ENCODE data around the gene CAMK2D.

The CAMK2D gene

GRCh38 chr4:113560579-113560978 lies 201.0 kb downstream of the CAMK2D start:
- no peak for DNase-seq

GRCh38 chr4:113559947-113560346 lies 201.6 kb downstream of the CAMK2D start:
- no peak for DNase-seq

GRCh38 chr4:113556382-113557134 lies 205.0 kb downstream of the CAMK2D start:
- DNase-seq, result no peak

- no peak for DNase-seq
These were observed 205.7 kb downstream of the CAMK2D start for GRCh38 chr4:113555868-113556267.

- no peak for DNase-seq
These were observed 208.5 kb downstream of the CAMK2D start for GRCh38 chr4:113553082-113553481.

- no peak for DNase-seq
These were observed 211.0 kb downstream of the CAMK2D start for GRCh38 chr4:113550510-113550909.

GRCh38 chr4:113548303-113548702 lies 213.2 kb downstream of the CAMK2D start:
- no peak for DNase-seq

GRCh38 chr4:113547487-113548042 lies 214.0 kb downstream of the CAMK2D start:
- DNase-seq, result peak; percentile 91 to 92

GRCh38 chr4:113541933-113542332 lies 219.6 kb downstream of the CAMK2D start:
- DNase-seq, result no peak

- no peak for DNase-seq
These were observed 220.7 kb downstream of the CAMK2D start for GRCh38 chr4:113540859-113541258.

- no peak for DNase-seq
These were observed 222.1 kb downstream of the CAMK2D start for GRCh38 chr4:113539408-113539807.

- no peak for DNase-seq
These were observed 223.9 kb downstream of the CAMK2D start for GRCh38 chr4:113537628-113538027.

GRCh38 chr4:113537203-113537602 lies 224.3 kb downstream of the CAMK2D start:
- DNase-seq, result no peak

- DNase-seq, result no peak
These were observed 226.8 kb downstream of the CAMK2D start for GRCh38 chr4:113534711-113535110.

GRCh38 chr4:113531572-113531971 lies 230.0 kb downstream of the CAMK2D start:
- DNase-seq, result no peak

GRCh38 chr4:113528395-113528794 lies 233.1 kb downstream of the CAMK2D start:
- no peak for DNase-seq

- no peak for DNase-seq
These were observed 236.0 kb downstream of the CAMK2D start for GRCh38 chr4:113525521-113525920.

GRCh38 chr4:113524505-113525186 lies 236.9 kb downstream of the CAMK2D start:
- DNase-seq, result no peak

GRCh38 chr4:113524096-113524495 lies 237.4 kb downstream of the CAMK2D start:
- no peak for DNase-seq

GRCh38 chr4:113522433-113522832 lies 239.1 kb downstream of the CAMK2D start:
- no peak for DNase-seq

- no peak for DNase-seq
These were observed 248.2 kb downstream of the CAMK2D start for GRCh38 chr4:113513382-113513781.

- DNase-seq, result no peak
These were observed 248.7 kb downstream of the CAMK2D start for GRCh38 chr4:113512880-113513279.

GRCh38 chr4:113511944-113512343 lies 249.6 kb downstream of the CAMK2D start:
- no peak for DNase-seq

- no peak for DNase-seq
These were observed 251.7 kb downstream of the CAMK2D start for GRCh38 chr4:113509851-113510250.
